Hepatic stellate cell (primary cell): ENCODE results near the gene RELT.

ENCODE experiments used
- DNase-seq: peaks from one replicate; pipeline ENCODE4 v3.0.0; 2011; ENCODE audit warnings: low spot score

The RELT gene

DNA sequence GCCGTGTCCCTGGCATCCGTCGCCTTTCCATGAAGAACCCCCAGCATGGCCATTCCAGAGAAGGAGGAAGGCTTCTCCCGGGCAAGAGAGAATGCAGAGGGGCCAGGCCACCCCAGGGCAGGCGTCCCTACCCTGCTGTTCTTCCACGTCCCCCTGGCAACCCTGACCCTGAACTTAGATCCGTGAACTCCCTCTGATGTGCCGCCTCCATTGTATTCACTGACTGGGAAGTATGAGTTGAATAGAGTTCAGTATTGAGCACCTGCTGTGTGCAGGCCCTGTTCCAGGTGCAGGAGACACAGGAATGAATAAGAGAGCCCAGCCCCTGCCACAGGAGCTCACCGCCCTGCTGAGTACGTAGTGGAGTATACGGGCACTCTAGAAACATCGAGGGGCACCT lies 29.1 kb upstream of the RELT start:
- no peak for DNase-seq

DNA sequence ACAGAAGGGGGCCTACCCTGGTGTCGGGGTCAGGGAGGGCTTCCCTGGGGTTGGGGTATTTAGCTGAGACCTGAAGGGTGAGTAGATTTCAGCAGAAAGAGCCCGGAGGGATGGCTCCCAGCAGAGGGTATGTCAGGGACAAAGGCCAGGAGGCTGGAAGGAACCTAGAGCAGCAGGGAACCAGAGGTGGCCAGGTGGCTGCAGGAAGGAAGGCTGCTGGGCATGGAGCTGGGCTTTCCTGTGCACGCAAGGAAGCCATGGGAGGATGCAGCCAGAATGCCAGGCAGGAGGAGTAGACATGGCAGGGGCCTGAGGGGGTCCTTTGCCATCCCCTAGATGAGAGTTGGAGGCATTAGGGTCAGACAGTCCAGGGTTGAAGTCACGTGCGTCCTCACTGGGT lies 27.4 kb upstream of the RELT start:
- no peak for DNase-seq

DNA sequence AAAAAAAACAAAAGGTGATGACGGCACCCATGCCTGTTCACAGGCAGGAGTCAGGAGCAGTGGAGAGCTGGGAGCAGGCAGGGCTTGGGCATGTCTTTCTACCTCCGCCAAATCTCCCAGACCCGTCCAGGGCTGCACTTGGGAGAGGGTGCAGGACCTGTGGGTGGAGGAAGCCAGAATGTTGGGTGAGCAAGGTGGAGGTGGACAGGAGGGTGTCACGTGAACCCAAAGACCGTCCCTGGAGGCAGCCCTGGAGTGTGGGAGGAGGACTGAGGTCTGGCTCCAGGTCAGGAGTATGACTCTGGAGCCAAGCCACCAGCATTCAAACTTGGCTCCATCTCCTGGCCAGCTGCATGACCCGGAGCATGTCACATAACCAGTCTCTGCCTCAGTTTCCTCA lies 26.6 kb upstream of the RELT start:
- DNase-seq = no peak

DNA sequence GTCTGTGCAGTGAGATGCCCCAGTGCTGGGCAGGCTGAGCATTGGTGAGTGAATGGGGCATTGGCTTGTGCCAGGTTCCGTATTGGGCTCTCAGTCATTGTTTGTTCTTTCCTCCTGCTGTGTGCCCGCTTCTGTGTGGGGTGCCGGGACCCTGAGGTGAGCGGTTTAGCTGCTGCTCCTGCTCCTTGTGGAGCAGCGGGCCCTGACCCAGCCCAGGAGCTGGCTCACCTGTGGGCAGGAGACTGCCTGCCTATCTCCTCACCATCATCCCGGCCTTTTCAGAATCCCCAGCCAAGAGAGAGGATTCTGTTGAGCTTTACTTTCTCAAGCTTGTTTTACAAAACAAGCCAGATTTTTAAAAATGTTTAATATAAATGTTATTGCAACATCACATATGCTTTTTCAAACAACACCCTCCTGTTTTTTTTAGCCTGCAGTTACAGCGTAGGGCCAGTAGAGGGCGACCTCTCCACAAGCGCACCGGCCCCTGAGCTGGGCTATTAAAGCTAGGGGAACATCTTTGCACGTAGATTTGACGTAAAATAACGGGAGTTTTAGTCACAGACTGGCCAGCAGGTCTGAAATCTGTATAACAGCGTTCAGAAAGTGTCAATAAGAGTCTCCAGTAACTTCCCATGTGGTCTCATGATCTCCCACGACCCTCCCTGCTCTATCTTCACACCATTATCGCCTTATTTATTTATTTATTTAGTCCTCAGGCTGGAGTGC lies 25.1 kb upstream of the RELT start:
- DNase-seq = peak; percentile 92

DNA sequence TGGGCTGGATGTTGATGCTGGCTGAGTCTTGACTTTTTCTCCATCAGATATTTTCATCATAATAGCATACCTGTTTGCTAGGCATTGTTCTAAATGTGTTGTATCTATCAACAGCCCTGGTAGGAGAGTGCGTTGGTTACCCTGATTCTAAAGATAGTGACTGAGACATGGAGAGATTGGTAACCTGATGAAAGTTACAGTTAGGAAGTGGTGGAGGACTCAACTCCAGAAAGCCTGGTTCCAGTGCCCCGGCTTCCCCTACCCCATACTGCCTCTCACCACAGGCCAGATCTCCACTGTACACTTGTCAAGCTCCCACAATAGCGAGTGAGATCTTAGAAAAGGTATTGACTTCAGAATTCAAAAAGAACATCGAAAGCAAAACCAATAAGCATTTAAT lies 22.8 kb upstream of the RELT start:
- no peak for DNase-seq

DNA sequence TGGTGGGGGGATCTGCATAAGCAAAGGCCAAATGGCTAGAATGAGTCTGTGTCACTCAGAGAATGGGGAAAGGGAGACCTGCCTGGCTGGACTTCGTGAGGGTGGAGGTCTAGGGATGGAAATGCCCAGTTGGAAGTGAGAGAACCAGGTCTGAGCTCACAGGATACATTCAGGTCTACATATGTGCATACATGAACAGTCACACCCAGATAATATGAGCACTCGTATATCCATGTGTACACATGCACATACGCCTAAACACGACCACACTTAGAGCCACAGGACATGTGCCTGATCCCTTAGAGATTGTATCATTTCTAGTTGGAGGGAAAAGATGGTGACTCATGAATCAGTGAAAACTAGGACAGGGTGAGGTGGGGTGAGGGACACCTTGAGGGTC lies 21.1 kb upstream of the RELT start:
- DNase-seq = no peak

DNA sequence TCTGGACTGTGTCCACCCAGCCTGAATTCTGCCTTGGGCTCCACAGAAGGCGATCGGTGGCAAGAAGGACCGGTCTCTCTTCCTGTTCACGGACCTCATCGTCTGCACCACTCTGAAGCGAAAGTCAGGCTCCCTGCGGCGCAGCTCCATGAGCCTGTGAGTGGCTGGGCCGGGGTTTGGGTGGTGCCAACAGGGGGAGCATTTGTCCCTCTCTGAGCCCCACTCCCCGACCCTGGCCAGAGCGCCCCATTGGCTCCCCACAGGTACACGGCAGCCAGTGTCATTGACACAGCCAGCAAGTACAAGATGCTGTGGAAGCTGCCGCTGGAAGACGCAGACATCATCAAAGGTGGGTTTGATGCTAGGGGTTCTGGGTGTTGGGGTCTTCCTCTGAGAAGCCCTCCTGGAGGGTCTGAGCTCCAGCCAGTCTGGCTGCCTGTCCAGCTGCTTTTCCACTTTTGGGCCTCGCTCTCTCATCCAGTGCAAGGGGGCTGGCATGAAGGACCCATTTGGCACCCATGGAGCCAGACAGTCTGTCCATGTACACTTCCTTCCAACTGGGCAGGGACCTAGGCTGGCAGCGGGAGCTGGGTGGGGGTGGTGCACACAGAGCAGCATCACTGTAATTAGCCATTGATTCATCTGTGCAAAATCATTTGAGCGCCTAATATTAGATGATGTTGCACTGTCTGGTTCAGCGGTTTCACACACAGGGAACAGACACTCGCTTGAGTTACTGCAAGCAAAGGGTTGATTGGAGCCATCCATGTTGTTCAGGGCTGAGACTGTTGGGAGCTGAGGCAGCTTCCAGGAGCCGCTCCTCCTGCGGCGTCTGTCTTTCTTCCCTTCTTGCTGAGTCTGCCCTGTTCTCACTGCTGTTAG lies 19.0 kb upstream of the RELT start:
- DNase-seq = no peak

DNA sequence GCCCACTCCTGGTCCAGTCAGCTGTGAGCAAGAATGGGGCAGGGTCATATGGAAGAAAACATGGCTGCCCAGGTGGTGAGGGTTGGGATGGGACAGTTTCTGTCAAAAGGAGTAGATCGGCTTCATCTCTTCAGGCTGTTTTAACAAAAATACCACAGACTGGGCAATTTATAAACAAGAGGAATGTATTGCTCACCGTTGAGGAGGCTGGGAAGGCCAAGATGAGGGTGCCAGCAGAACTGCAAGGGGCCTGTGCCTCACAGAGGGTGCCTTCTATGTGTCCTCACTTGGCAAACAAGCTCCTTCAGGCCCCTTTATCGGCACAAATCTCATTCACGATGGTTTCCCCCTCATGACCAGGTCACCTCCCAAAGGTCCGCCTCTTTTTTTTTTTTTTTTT lies 18.1 kb upstream of the RELT start:
- peak; percentile 66 for DNase-seq

DNA sequence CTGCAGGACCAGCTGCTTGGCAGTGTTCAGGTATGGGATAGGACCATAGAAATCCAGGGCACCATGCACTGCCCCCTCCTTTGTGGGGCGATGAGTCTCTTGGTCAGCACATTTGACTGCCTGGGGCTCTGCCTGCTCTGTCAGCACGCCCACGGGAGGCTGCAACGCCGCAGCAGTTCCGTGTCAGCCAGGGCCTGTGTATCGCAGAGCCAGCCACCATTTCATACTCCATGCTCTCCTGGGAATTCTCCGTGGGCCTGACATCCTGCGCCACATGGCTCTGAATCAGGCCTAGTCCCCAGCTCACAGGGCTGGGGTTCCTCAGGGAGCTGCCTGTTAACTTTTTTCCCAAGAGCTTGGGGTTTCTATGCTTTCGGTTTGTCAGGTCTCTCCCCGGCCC lies 16.9 kb upstream of the RELT start:
- DNase-seq = peak; percentile 97

DNA sequence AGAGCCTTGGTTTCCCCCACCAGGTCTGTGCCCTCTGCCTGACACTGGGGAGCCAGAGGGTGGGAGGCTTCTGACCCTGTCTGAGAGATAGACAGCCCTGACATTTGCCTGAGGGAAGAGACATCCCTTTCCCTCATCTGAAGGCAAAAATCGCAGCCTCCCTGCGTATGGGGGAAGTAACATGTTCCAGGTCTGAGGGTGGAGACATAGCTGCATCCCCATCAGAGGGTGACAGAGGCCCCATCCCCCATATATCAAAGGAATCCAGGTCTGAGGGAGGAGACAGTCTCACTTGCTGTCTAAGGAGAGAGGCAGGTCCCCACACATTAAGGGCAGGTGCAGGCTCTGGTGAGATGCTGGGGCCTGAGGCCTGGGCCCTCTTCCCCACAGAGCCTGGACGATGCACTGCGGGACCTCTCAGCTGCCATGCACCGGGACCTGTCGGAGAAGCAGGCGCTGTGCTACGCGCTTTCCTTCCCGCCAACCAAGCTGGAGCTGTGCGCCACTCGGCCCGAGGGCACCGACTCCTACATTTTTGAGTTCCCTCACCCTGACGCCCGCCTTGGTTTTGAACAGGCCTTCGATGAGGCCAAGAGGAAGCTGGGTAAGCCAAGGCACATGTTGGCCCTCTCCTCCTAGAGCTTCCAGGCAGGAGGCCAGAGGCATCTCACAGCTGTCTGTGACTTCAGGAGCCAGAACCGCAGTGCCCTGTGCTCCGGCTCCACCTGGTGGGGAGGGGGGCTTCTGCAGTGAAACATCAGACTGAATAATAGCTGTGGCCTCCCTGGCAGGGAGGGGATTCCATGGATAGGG lies 16.1 kb upstream of the RELT start:
- DNase-seq = peak; percentile 51

DNA sequence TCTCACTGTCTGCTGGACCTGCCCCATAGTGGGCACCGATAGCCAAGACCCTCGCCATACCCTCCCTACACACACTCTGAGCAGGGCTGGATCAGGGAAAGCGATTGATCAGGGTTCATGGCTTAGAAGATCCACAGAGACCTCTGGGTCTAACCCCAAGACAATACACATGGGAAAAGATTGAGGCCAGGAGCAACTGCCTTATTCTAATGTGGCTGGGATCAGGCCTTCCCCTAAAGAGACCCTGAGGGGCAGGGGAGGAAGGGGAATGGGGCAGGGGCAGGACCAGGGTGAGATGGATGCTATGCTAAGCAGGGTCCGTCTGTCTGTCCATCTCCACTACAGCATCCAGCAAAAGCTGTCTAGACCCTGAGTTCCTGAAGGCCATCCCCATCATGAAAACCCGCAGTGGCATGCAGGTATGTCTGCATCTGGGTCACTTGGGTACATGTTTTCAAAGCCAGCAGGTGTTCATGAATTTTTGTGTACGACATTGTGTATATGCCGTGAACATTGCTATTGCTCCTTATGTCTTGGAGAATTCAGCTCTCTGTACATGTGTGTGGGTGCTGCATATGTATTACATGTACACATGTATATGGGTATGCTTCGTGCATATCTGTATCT lies 15.3 kb upstream of the RELT start:
- no peak for DNase-seq

DNA sequence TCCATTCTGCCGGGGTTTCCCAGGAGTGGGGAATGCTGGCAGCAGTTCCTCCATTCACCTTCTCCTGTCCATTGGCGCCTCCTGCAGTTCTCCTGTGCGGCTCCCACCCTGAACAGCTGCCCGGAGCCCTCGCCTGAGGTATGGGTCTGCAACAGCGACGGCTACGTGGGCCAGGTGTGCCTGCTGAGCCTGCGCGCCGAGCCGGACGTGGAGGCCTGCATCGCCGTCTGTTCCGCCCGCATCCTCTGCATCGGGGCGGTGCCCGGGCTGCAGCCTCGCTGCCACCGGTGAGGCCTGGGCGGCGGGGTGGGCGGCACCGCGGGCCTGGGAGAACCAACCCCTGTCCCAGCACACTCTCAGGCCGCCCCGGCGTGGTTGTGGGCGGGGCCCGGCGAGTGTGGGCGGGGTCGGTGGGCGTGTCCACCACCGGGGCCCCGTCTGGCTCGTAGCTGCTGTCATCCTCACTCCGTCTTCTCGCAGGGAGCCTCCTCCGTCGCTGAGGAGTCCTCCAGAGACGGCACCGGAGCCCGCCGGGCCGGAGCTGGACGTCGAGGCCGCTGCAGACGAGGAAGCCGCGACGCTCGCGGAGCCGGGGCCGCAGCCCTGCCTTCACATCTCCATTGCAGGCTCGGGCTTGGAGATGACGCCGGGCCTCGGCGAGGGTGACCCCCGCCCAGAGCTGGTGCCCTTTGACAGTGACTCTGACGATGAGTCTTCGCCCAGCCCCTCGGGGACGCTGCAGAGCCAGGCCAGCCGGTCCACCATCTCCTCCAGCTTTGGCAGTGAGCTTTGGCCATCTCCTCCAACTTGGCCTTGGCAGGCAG lies 14.0 kb upstream of the RELT start:
- peak; percentile 53 for DNase-seq

DNA sequence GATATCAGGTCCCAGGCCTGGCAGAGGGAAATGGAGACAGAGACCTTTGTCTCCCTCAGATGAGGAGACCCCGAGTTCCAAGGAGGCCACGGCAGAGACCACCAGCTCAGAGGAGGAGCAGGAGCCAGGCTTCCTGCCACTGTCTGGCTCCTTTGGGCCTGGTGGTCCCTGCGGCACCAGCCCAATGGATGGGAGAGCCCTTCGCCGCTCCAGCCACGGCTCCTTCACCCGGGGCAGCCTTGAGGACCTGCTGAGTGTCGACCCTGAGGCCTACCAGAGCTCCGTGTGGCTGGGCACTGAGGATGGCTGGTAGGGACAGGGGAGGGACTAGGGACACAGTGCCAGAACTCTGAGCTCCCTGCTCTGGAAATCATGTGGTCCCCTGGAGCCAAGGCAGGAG lies 13.1 kb upstream of the RELT start:
- DNase-seq = no peak

DNA sequence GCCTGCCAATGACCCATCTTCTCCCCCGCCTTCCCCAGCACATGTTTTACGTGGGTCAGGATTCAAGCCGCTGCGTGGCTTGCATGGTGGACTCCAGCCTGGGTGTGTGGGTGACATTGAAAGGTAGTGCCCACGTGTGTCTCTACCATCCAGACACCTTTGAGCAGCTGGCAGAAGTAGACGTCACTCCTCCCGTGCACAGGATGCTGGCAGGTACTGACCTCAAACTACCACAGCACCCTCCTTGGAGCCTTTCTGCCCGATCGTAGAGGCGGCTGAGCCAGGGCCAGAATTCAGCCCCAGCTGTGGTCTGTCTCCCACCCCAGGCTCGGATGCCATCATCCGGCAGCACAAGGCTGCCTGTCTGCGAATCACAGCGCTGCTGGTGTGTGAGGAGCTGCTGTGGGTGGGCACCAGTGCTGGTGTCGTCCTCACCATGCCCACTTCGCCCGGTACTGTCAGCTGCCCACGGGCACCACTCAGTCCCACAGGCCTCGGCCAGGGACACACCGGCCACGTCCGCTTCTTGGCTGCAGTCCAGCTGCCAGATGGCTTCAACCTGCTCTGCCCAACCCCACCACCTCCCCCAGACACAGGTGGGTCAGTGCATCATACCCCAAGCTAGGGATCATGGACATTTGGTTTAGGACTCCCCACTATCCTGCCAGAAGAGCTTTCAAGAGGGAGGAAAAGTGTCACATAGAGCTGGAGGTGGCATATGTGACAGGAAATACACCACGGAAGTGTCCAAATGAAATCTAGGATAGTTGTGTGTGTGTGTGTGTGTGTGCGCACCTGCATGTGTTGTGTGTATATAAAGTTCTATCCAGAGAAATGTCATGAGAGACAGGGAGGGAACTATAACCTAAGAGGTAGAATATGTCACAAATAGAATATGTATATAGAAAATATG lies 10.6 kb upstream of the RELT start:
- no peak for DNase-seq

DNA sequence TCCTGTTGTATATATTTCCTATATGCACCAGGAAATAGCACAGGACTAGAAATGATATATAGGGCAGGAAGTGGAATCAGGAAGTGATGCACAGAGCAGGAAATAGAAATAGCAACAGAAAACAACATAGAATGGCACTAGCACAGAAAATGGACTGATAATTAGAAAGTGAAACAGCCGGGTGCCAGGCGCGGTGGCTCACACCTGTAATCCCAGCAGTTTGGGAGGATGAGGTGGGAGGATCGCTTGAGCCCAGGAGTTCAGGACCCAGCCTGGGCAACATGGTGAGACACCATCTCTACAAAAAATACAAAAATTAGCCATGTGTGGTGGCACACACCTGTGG lies 10.0 kb upstream of the RELT start:
- DNase-seq = no peak

DNA sequence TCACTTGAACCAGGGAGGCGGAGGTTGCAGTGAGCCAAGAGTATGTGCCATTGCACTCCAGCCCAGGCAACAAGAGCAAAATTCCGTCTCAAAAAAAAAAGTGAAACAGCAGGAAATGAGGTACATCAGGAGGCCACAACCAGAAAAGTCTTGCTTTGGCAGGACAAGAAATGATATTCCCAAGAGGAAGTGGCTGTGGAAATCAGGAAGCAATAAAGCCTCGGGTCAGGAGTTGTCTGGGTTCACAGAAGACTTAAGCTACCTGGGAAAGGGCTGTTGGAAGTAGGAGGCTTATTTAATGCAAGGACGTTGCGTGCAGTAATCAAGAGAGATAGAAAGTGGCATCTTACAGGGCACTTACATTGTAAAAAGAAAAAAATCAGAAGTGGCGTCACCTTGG lies 9.2 kb upstream of the RELT start:
- DNase-seq = no peak

DNA sequence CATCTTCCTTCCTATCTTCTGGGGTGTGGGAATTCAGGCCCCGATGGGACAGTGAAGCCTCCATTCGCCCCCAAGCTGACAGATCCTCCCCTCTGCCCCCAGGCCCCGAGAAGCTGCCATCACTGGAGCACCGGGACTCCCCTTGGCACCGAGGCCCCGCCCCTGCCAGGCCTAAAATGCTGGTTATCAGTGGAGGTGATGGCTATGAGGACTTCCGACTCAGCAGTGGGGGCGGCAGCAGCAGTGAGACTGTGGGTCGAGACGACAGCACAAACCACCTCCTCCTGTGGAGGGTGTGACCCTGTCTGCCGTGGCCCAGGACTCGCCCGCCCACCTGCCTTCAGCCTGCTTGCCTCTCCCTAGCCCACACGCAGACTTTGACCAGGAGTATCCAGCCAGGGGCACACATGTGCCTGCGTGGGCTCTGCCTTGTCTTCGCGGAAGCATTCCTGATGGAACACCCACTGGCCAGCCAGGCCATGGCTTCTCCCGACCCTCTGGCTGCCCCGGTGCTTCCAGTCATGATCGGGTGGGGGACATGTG lies 8.6 kb upstream of the RELT start:
- DNase-seq = no peak

DNA sequence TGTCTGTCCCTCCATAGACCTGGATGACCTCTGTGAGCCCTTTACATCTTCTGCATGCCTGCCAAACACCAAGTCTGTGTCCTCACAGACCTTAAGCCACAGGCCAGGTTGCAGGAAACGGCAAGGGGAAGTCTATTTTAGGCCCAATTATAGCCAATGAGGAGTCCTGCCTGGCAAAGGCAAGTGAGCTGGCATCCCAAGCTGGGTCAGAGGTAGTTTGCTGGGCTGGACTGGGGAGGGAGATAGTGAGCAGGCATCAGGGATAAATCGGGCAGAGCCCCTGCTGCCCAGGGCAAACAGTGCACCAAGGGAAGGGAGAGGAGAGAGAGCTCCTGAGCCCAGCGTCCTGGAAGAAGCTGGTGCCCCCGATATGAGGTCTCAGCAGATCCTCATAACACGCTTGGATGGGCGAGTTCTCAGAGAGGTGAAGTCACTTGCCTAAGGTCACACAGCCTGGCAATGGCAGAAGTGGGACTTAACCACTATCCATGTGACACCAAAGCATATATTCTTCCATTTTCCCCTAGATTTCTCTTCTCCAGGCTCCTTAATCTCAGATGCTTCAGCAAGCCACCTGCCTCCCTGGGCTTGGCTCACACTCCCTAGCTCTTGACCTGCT lies 3.7 kb upstream of the RELT start:
- DNase-seq = peak; percentile 69

DNA sequence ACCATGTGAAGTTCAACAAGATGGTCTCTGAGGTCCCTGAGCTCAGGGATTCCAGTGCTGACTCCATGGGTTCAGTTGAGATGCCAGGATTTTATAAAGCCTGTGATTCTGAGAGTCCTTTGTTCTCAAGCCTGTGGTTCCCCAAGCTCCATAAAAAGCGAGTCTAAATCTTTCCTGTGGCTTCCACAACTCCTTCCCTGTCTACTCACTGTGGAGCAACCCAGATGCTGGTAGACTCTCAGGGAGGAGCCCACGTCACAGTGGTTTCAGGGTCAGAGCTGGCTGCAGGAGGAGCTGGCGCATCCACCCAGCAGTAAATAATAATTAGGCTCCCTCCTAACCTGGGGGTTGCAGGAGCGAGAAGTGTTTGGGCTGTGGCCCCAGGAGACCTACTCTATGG lies 2.0 kb upstream of the RELT start:
- no peak for DNase-seq

DNA sequence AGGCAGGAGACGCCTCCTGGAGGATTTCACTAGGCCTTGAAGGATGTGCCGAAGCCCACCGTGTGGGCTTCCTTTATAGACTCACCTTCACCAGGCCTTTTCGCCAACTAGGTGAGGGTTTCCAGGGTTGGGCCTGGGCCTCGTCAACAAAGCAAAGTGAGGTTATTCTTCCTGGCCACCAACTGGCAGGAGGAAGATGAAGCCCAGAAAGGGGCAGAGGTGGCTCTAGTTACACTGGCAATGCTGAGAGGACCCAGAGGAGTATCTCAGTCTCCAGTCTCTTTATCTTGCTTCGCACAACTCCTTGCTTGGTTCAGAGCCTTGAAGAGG lies 404 bp upstream of the RELT start:
- DNase-seq = no peak
